Body of pancreas (tissue), 4 donors: ENCODE measurements around the gene RAB5A. TPM values are rescaled to one million over a fixed set of nuclear protein-coding genes. Genes with fewer than 3 reads are reported as not detected.

Source experiments
- ATAC-seq: fragments of 150-250 bp; one replicate; pipeline ENCODE4 v1.9.1; 2016
- DNase-seq, 4 donors: peaks; one replicate each; pipeline ENCODE4 v3.0.0-alpha.2; 2019
- H3K27ac ChIP-seq, 4 donors: fragments of 200-600 bp; sonication (generic); 1 replicate in 3 of 4; 2 replicates in 1 of 4; pipeline versions ENCODE4 v1.5.1 to v1.6.1; 2016 to 2019; ENCODE audit warnings: mild to moderate bottlenecking in 1 of 4, mixed read lengths in 1 of 4, moderate library complexity in 1 of 4
- H3K27me3 ChIP-seq, 2 donors: fragments of 200-600 bp; sonication (generic); one replicate each; pipeline ENCODE4 v1.6.0; 2016; ENCODE audit warnings: mild to moderate bottlenecking in 1 of 2
- H3K36me3 ChIP-seq, 2 donors: fragments of 200-600 bp; sonication (generic); replicated peaks in 1 of 2; 2 replicates each; pipeline ENCODE4 v1.5.1; 2016; ENCODE audit warnings: low read depth in 2 of 2; ENCODE audit not compliant: insufficient read depth in 1 of 2
- H3K4me1 ChIP-seq: fragments of 200-600 bp; sonication (generic); one replicate; pipeline ENCODE4 v1.6.0; 2016
- H3K4me3 ChIP-seq, 2 donors: fragments of 200-600 bp; sonication (generic); 1 replicate in 1 of 2; 2 replicates in 1 of 2; pipeline ENCODE4 v1.5.1; 2016 to 2019
- H3K9me3 ChIP-seq, 3 donors: fragments of 200-600 bp; sonication (generic); 1 replicate in 2 of 3; 2 replicates in 1 of 3; pipeline ENCODE4 v1.5.1; 2016
- CTCF ChIP-seq, 7 experiments: fragments of 450-650 bp in 4 of 7; fragments of 200-600 bp in 3 of 7; sonication (generic) in 3 of 7; IDR thresholded peaks; one replicate each; pipeline ENCODE4 v1.5.1; 2016 to 2019; ENCODE audit warnings: antibody characterized with exemption in 7 of 7
- POLR2A ChIP-seq, 3 donors: fragments of 450-650 bp; IDR thresholded peaks; one replicate each; pipeline ENCODE4 v1.6.1; 2016; ENCODE audit warnings: antibody characterized with exemption in 3 of 3, mild to moderate bottlenecking in 2 of 3
- WGBS, 2 donors: methylation state at CpG; one replicate each; pipeline ENCODE4 v1.1.5; 2017; 5-methylcytosine and 5-hydroxymethylcytosine counted together
- intact Hi-C: fragments of 100-400 bp; cut with DNase I; formaldehyde crosslinking; loops from one replicate; pipeline ENCODE4 v1.15.1; 2023
- total RNA-seq, 2 donors: library from RNA; depleted of rRNA; stranded (reverse); fragments of >200 nt; gene quantifications; one replicate each; pipeline ENCODE4 v1.1.0, GENCODE V29; 2016

Gene RAB5A
- total RNA-seq, 2 donors from 2014 or later: 30.6 to 35.3 TPM

GRCh38 chr3:19994796-19995195 lies 47.9 kb downstream of the RAB5A start:
- 77 to 79% methylated on average over 2 of the region's 2 CpGs for whole genome bisulfite sequencing, 2 donors
- Histone ChIP-seq H3K27me3 (no peaks in the 10 kb centered on the region), H3K4me1 (no peaks in the 10 kb centered on the region), H3K27ac (no peak overlapping the region), H3K36me3 (no peaks in the 10 kb centered on the region), H3K4me3 (no peak overlapping the region), H3K9me3 (no peaks in the 10 kb centered on the region)
- intact Hi-C loops: no loop called here
- no peak for ATAC-seq
- DNase-seq: no peak
- no peak for TF ChIP-seq CTCF (IDR thresholded peaks at IDR 0.05)
- TF ChIP-seq POLR2A (IDR thresholded peaks at IDR 0.05): no peak

GRCh38 chr3:19997502-19997901 lies 50.6 kb downstream of the RAB5A start:
- Histone ChIP-seq H3K27me3 (no peaks in the 10 kb centered on the region), H3K9me3 (no peaks in the 10 kb centered on the region), H3K4me1 (no peaks in the 10 kb centered on the region), H3K36me3 (no peaks in the 10 kb centered on the region), H3K27ac (no peak overlapping the region), H3K4me3 (no peak overlapping the region)
- WGBS, 2 donors: 83 to 88% methylated on average over 4 of the region's 4 CpGs
- ATAC-seq: no peak
- intact Hi-C loops: no loop called here
- DNase-seq: no peak
- TF ChIP-seq POLR2A (IDR thresholded peaks at IDR 0.05) (no peak), CTCF (IDR thresholded peaks at IDR 0.05) (no peak)

GRCh38 chr3:20001932-20002331 lies 55.0 kb downstream of the RAB5A start:
- no peak for TF ChIP-seq CTCF (IDR thresholded peaks at IDR 0.05)
- TF ChIP-seq POLR2A (IDR thresholded peaks at IDR 0.05): no peak
- no peaks in the 10 kb centered on the region for H3K36me3 ChIP-seq
- H3K9me3 ChIP-seq: no peaks in the 10 kb centered on the region
- H3K4me3 ChIP-seq: no peak overlapping the region
- DNase-seq (no peak), ATAC-seq (no peak)
- WGBS, 2 donors: 66 to 69% methylated on average over 3 of the region's 3 CpGs
- intact Hi-C loops: no loop called here
- H3K27me3 ChIP-seq: no peaks in the 10 kb centered on the region
- no peaks in the 10 kb centered on the region for H3K4me1 ChIP-seq
- no peak overlapping the region for H3K27ac ChIP-seq

GRCh38 chr3:20007960-20008359 lies 61.1 kb downstream of the RAB5A start:
- H3K27ac ChIP-seq: no peak overlapping the region
- 91 to 96% methylated on average over 20 of the region's 20 CpGs for WGBS, 2 donors
- H3K4me1 ChIP-seq: no peaks in the 10 kb centered on the region
- H3K4me3 ChIP-seq: no peak overlapping the region
- DNase-seq: no peak
- TF ChIP-seq CTCF (IDR thresholded peaks at IDR 0.05) (no peak), POLR2A (IDR thresholded peaks at IDR 0.05) (no peak)
- no peaks in the 10 kb centered on the region for H3K27me3 ChIP-seq
- no peaks in the 10 kb centered on the region for H3K9me3 ChIP-seq
- no peak for ATAC-seq
- no peaks in the 10 kb centered on the region for H3K36me3 ChIP-seq
- intact Hi-C loops: no loop called here

GRCh38 chr3:20008646-20009045 lies 61.7 kb downstream of the RAB5A start:
- no peaks in the 10 kb centered on the region for H3K9me3 ChIP-seq
- H3K27ac ChIP-seq: no peak overlapping the region
- H3K27me3 ChIP-seq: no peaks in the 10 kb centered on the region
- H3K36me3 ChIP-seq: no peaks in the 10 kb centered on the region
- TF ChIP-seq POLR2A (IDR thresholded peaks at IDR 0.05) (no peak), CTCF (IDR thresholded peaks at IDR 0.05) (no peak)
- intact Hi-C loops: no loop called here
- H3K4me1 ChIP-seq: no peaks in the 10 kb centered on the region
- 57 to 76% methylated on average over 2 of the region's 2 CpGs for WGBS, 2 donors
- no peak for ATAC-seq
- no peak for DNase-seq
- no peak overlapping the region for H3K4me3 ChIP-seq
